HL-60 (cell line): ENCODE measurements around the gene IL36B.

ENCODE experiments used
- DNase-seq, 2 experiments: peaks; one replicate each; pipeline ENCODE4 v3.0.0-alpha.2; 2010 to 2020; ENCODE audit warnings: low read depth in 1 of 2, low spot score in 1 of 2
- H3K27ac ChIP-seq: fragments of 250-450 bp; sonication (Bioruptor Pico); replicated peaks from 2 replicates; pipeline ENCODE4 v1.5.1; 2020; ENCODE audit warnings: mild to moderate bottlenecking, moderate library complexity
- H3K27me3 ChIP-seq: fragments of 250-450 bp; sonication (Bioruptor Pico); 2 replicates; pipeline ENCODE4 v1.5.1; 2021; ENCODE audit warnings: mild to moderate bottlenecking, moderate library complexity; ENCODE audit not compliant: insufficient read depth, poor library complexity, severe bottlenecking
- H3K4me3 ChIP-seq: replicated peaks from 2 replicates; pipeline ENCODE4 v1.5.1; 2011; ENCODE audit warnings: mild to moderate bottlenecking, control low read depth, low read length; ENCODE audit not compliant: insufficient read depth
- CTCF ChIP-seq: IDR thresholded peaks from one replicate; pipeline ENCODE4 v1.5.1; 2011; ENCODE audit warnings: low read length, control low read depth, inconsistent platforms; ENCODE audit not compliant: insufficient read depth
- GABPA ChIP-seq: IDR thresholded peaks from 2 replicates; pipeline ENCODE4 v1.6.1; 2012; ENCODE audit warnings: low read depth
- POLR2AphosphoS5 ChIP-seq: IDR thresholded peaks from 2 replicates; pipeline ENCODE4 v1.6.1; 2012; ENCODE audit warnings: low read depth
- REST ChIP-seq: IDR thresholded peaks from 2 replicates; pipeline ENCODE4 v1.6.1; 2012; ENCODE audit warnings: low read depth; ENCODE audit not compliant: insufficient replicate concordance
- SPI1 ChIP-seq: IDR thresholded peaks from 2 replicates; pipeline ENCODE4 v1.6.1; 2012; ENCODE audit warnings: low read depth, mild to moderate bottlenecking, borderline replicate concordance

Gene IL36B

GRCh38 chr2:113070606-113070975, 17.9 kb upstream of the IL36B start:
- TF ChIP-seq CTCF: no peak
- no peak for TF ChIP-seq SPI1
- TF ChIP-seq POLR2AphosphoS5: no peak
- TF ChIP-seq GABPA: no peak
- TF ChIP-seq REST: no peak
- Histone ChIP-seq H3K27ac (no peak overlapping the region), H3K4me3 (no peak overlapping the region), H3K27me3 (no peaks in the 10 kb centered on the region)
- DNase-seq: no peak

- no peak for DNase-seq
Measured at GRCh38 chr2:113069676-113070605, 17.3 kb upstream of the IL36B start.

More at GRCh38 chr2:113069676-113070605, 17.3 kb upstream of the IL36B start:
- TF ChIP-seq REST (no peak), GABPA (no peak), POLR2AphosphoS5 (no peak), CTCF (no peak), SPI1 (no peak)
- Histone ChIP-seq H3K27ac (no peak overlapping the region), H3K27me3 (no peaks in the 10 kb centered on the region), H3K4me3 (no peak overlapping the region)
